H9 (cell line): Measurements from ENCODE around the gene TMEM108. TPM values are rescaled to one million over a fixed set of nuclear protein-coding genes. Genes with fewer than 3 reads are reported as not detected.

Experiments used
- DNase-seq: peaks from one replicate; pipeline ENCODE4 v3.0.0-alpha.2; 2017
- H2AFZ ChIP-seq: one replicate; pipeline ENCODE4 v1.6.1; 2013; ENCODE audit warnings: mild to moderate bottlenecking, low read length, control low read depth, moderate library complexity
- H2AK5ac ChIP-seq: 2 replicates; pipeline ENCODE4 v1.6.1; 2013; ENCODE audit warnings: low read length, control low read depth, mixed read lengths; ENCODE audit not compliant: insufficient read length
- H2BK120ac ChIP-seq: one replicate; pipeline ENCODE4 v1.6.1; 2013; ENCODE audit warnings: low read depth, mild to moderate bottlenecking, low read length, control low read depth, inconsistent platforms; ENCODE audit not compliant: poor library complexity, severe bottlenecking
- H2BK12ac ChIP-seq: 2 replicates; pipeline ENCODE4 v1.6.1; 2013; ENCODE audit warnings: low read length, control low read depth, mixed read lengths, low read depth; ENCODE audit not compliant: insufficient read length
- H2BK15ac ChIP-seq: 2 replicates; pipeline ENCODE4 v1.6.1; 2013; ENCODE audit warnings: low read depth, low read length, control low read depth
- H2BK20ac ChIP-seq: one replicate; pipeline ENCODE4 v1.6.1; 2013; ENCODE audit warnings: low read depth, mild to moderate bottlenecking, low read length, control low read depth, inconsistent platforms; ENCODE audit not compliant: poor library complexity, severe bottlenecking
- H2BK5ac ChIP-seq: 2 replicates; pipeline ENCODE4 v1.6.1; 2013; ENCODE audit warnings: low read length, control low read depth, mixed read lengths; ENCODE audit not compliant: insufficient read length
- H3K14ac ChIP-seq: 2 replicates; pipeline ENCODE4 v1.6.1; 2013; ENCODE audit warnings: low read length, control low read depth; ENCODE audit not compliant: insufficient read depth
- H3K18ac ChIP-seq: 2 replicates; pipeline ENCODE4 v1.6.1; 2013; ENCODE audit warnings: low read depth, mild to moderate bottlenecking, mixed read lengths, low read length, control low read depth; ENCODE audit not compliant: insufficient read length
- H3K23ac ChIP-seq: 2 replicates; pipeline ENCODE4 v1.6.1; 2013; ENCODE audit warnings: low read length, control low read depth, mixed read lengths, low read depth; ENCODE audit not compliant: insufficient read length
- H3K23me2 ChIP-seq: 2 replicates; pipeline ENCODE4 v1.6.1; 2013; ENCODE audit warnings: low read depth, mild to moderate bottlenecking, mixed read lengths, low read length, control low read depth; ENCODE audit not compliant: insufficient read length, poor library complexity, severe bottlenecking
- H3K27ac ChIP-seq: 2 replicates; pipeline ENCODE4 v1.5.1; 2013; ENCODE audit warnings: low read length, control low read depth, mixed read lengths, low read depth; ENCODE audit not compliant: insufficient read length
- H3K27me3 ChIP-seq: 2 replicates; pipeline ENCODE4 v1.6.1; 2013; ENCODE audit warnings: low read length, control low read depth, inconsistent platforms; ENCODE audit not compliant: insufficient read depth
- H3K4ac ChIP-seq: 2 replicates; pipeline ENCODE4 v1.6.1; 2013; ENCODE audit warnings: low read depth, mild to moderate bottlenecking, control low read depth, inconsistent platforms, low read length, moderate library complexity
- H3K4me1 ChIP-seq: 2 replicates; pipeline ENCODE4 v1.6.1; 2013; ENCODE audit warnings: low read length, control low read depth, inconsistent platforms; ENCODE audit not compliant: insufficient read depth
- H3K4me2 ChIP-seq: 2 replicates; pipeline ENCODE4 v1.6.1; 2013; ENCODE audit warnings: low read length, control low read depth, mixed read lengths; ENCODE audit not compliant: insufficient read length, insufficient read depth
- H3K56ac ChIP-seq: 2 replicates; pipeline ENCODE4 v1.6.1; 2013; ENCODE audit warnings: low read depth, mild to moderate bottlenecking, mixed read lengths, low read length, control low read depth; ENCODE audit not compliant: insufficient read length
- H3K79me1 ChIP-seq: 2 replicates; pipeline ENCODE4 v1.6.1; 2013; ENCODE audit warnings: low read depth, mild to moderate bottlenecking, moderate library complexity, low read length, control low read depth, inconsistent platforms; ENCODE audit not compliant: insufficient read depth, poor library complexity, severe bottlenecking
- H3K79me2 ChIP-seq: 2 replicates; pipeline ENCODE4 v1.6.1; 2013; ENCODE audit warnings: low read length, control low read depth, inconsistent platforms; ENCODE audit not compliant: insufficient read depth
- H3K9ac ChIP-seq: 2 replicates; pipeline ENCODE4 v1.6.1; 2013; ENCODE audit warnings: low read length, control low read depth, mixed read lengths; ENCODE audit not compliant: insufficient read length; ENCODE audit errors: extremely low read depth
- H3K9me3 ChIP-seq: one replicate; pipeline ENCODE4 v1.6.1; 2013; ENCODE audit warnings: low read depth, low read length, inconsistent platforms; ENCODE audit not compliant: control insufficient read depth
- H3T11ph ChIP-seq: one replicate; pipeline ENCODE4 v1.6.1; 2013; ENCODE audit warnings: mild to moderate bottlenecking, low read length, control low read depth, inconsistent platforms
- H4K20me1 ChIP-seq: one replicate; pipeline ENCODE4 v1.6.1; 2013; ENCODE audit not compliant: control insufficient read depth, insufficient read length, insufficient read depth
- H4K5ac ChIP-seq: 2 replicates; pipeline ENCODE4 v1.6.1; 2013; ENCODE audit warnings: low read depth, mild to moderate bottlenecking, mixed read lengths, low read length, control low read depth; ENCODE audit not compliant: insufficient read length
- H4K8ac ChIP-seq: replicated peaks from 2 replicates; pipeline ENCODE4 v1.6.1; 2013; ENCODE audit warnings: low read length, control low read depth, mixed read lengths, low read depth; ENCODE audit not compliant: insufficient read length
- H4K91ac ChIP-seq: 2 replicates; pipeline ENCODE4 v1.6.1; 2013; ENCODE audit warnings: low read depth, mild to moderate bottlenecking, moderate library complexity, mixed read lengths, low read length, control low read depth; ENCODE audit not compliant: insufficient read length
- H3K27ac Mint-ChIP-seq, 3 experiments: 2 replicates in 2 of 3; 3 replicates in 1 of 3; pipeline ENCODE4 v1.8.0; 2020 to 2021; ENCODE audit warnings: mixed read lengths in 3 of 3, mild to moderate bottlenecking in 1 of 3, moderate library complexity in 1 of 3
- H3K27me3 Mint-ChIP-seq: 2 replicates; pipeline ENCODE4 v1.8.0; 2021; ENCODE audit warnings: low read depth, mild to moderate bottlenecking, moderate library complexity, mixed read lengths
- H3K36me3 Mint-ChIP-seq, 3 experiments: 2 replicates in 2 of 3; 3 replicates in 1 of 3; pipeline ENCODE4 v1.8.0; 2020 to 2021; ENCODE audit warnings: low read depth in 3 of 3, mixed read lengths in 3 of 3; ENCODE audit not compliant: insufficient read depth in 1 of 3
- H3K4me1 Mint-ChIP-seq, 2 experiments: 2 replicates each; pipeline ENCODE4 v1.8.0; 2020; ENCODE audit warnings: mixed read lengths in 2 of 2
- H3K4me3 Mint-ChIP-seq, 2 experiments: 2 replicates in 1 of 2; 3 replicates in 1 of 2; pipeline ENCODE4 v1.8.0; 2020 to 2021; ENCODE audit warnings: mild to moderate bottlenecking in 2 of 2, mixed read lengths in 2 of 2, moderate library complexity in 1 of 2
- H3K9me3 Mint-ChIP-seq, 2 experiments: 2 replicates in 1 of 2; 3 replicates in 1 of 2; pipeline ENCODE4 v1.8.0; 2020; ENCODE audit warnings: mild to moderate bottlenecking in 2 of 2, mixed read lengths in 2 of 2, moderate library complexity in 1 of 2
- WGBS: extraction: QIAGEN DNeasy Blood & Tissue Kit; methylation state at CpG from one replicate; pipeline ENCODE4 v1.1.7; 2013; ENCODE audit warnings: missing lambda C conversion rate, low lambda C conversion rate, mixed read lengths; ENCODE audit not compliant: insufficient read length; ENCODE audit errors: extremely low coverage; 5-methylcytosine and 5-hydroxymethylcytosine counted together
- total RNA-seq: library from RNA; stranded (reverse); gene quantifications from 2 replicates; pipeline ENCODE4 v1.2.1, GENCODE V29; 2021
- TF ChIP-seq, protein P1 (sequence below): fragments of 200-600 bp; sonication (generic); conservative IDR thresholded peaks from 3 replicates; pipeline ENCODE4 v1.8.0; 2021; ENCODE audit warnings: antibody characterized with exemption, mild to moderate bottlenecking

Gene TMEM108
- total RNA-seq, 1 experiment from 2014 or later, result 5.0 TPM

DNA sequence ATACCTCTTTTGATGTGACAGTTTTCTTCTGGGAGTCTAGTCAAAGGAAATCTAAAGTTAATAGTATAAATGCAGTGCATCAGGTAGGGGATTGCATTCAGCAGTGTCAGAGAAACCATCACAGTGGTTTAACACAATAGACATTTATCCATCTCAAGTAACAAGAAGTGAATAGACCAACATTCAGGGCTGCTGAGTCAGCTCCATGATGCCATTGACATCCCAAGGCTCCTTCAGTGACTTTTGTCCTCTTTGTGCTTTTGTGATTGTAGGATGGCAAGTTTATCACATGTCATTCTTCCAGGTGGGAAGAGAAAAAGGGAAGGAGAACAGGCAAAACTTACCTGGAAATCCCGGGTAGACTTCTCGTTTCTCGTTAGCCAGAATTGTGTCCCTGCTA lies 158.3 kb downstream of the TMEM108 start:
- WGBS, result no CpG with 5 or more reads among the region's 3 CpGs
- Mint-ChIP-seq H3K27me3 (no peaks in the 10 kb centered on the region; the same call in 1 of the 2 replicates), H3K4me1 (peaks cover 10 to 14% of the 10 kb centered on the region in 2 experiments), H3K9me3 (peaks cover 23 to 29% of the 10 kb centered on the region in 2 experiments), H3K36me3 (peaks cover 8 to 27% (median 14%) of the 10 kb centered on the region in 3 experiments), H3K27ac (no peak overlapping the region), H3K4me3 (no peak overlapping the region)
- TF ChIP-seq, protein P1, sequence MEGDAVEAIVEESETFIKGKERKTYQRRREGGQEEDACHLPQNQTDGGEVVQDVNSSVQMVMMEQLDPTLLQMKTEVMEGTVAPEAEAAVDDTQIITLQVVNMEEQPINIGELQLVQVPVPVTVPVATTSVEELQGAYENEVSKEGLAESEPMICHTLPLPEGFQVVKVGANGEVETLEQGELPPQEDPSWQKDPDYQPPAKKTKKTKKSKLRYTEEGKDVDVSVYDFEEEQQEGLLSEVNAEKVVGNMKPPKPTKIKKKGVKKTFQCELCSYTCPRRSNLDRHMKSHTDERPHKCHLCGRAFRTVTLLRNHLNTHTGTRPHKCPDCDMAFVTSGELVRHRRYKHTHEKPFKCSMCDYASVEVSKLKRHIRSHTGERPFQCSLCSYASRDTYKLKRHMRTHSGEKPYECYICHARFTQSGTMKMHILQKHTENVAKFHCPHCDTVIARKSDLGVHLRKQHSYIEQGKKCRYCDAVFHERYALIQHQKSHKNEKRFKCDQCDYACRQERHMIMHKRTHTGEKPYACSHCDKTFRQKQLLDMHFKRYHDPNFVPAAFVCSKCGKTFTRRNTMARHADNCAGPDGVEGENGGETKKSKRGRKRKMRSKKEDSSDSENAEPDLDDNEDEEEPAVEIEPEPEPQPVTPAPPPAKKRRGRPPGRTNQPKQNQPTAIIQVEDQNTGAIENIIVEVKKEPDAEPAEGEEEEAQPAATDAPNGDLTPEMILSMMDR, result no peak
- H4K8ac ChIP-seq, result no peak overlapping the region
- H3K79me1 ChIP-seq, result no peaks in the 10 kb centered on the region
- no peak overlapping the region for H3K18ac ChIP-seq
- no peak overlapping the region for H2AFZ ChIP-seq
- no peak overlapping the region for H4K91ac ChIP-seq
- H2AK5ac ChIP-seq, result no peak overlapping the region
- no peak for DNase-seq
- no peak overlapping the region for H2BK120ac ChIP-seq
- peaks cover 7% of the 10 kb centered on the region for H3K4me1 ChIP-seq
- no peak overlapping the region for H2BK12ac ChIP-seq
- H2BK5ac ChIP-seq, result no peak overlapping the region
- H3K14ac ChIP-seq, result no peak overlapping the region
- no peak overlapping the region for H2BK20ac ChIP-seq
- H3K27me3 ChIP-seq, result no peaks in the 10 kb centered on the region
- H3K27ac ChIP-seq, result no peak overlapping the region
- no peak overlapping the region for H3K9ac ChIP-seq
- no peak overlapping the region for H3T11ph ChIP-seq
- H3K23ac ChIP-seq, result no peak overlapping the region
- no peak overlapping the region for H3K4me2 ChIP-seq
- H2BK15ac ChIP-seq, result no peak overlapping the region
- no peak overlapping the region for H3K4ac ChIP-seq
- no peak overlapping the region for H3K56ac ChIP-seq
- H3K9me3 ChIP-seq, result peaks cover 12% of the 10 kb centered on the region
- H3K79me2 ChIP-seq, result no peaks in the 10 kb centered on the region
- H4K20me1 ChIP-seq, result no peaks in the 10 kb centered on the region
- H4K5ac ChIP-seq, result no peak overlapping the region
- H3K23me2 ChIP-seq, result no peaks in the 10 kb centered on the region
